Mammary epithelial cell (primary cell): ENCODE results near the gene LAMA4.

ENCODE experiments used
- CTCF ChIP-seq, 2 donors: IDR thresholded peaks in 1 of 2; conservative IDR thresholded peaks in 1 of 2; 2 replicates each; pipeline ENCODE4 v1.5.1; 2011 to 2012; ENCODE audit warnings: inconsistent platforms in 2 of 2, low read length in 2 of 2, mild to moderate bottlenecking in 2 of 2, control low read depth in 1 of 2, low read depth in 1 of 2; ENCODE audit not compliant: insufficient read depth in 1 of 2; ENCODE audit errors: extremely low read depth in 1 of 2
- EZH2 ChIP-seq: IDR thresholded peaks from 2 replicates; pipeline ENCODE4 v1.6.1; 2012; ENCODE audit warnings: low read length, inconsistent platforms, borderline replicate concordance

- TF ChIP-seq CTCF (conservative IDR thresholded peaks at IDR 0.05 in 1 of 2, IDR thresholded peaks at IDR 0.05 in 1 of 2; ENCODE audit: extremely low read depth in 1 of 2, insufficient read depth in 1 of 2, low read depth in 1 of 2, low read length in 2 of 2) (no peak), EZH2 (no peak)
These were observed 48.3 kb downstream of the LAMA4 start for GRCh38 chr6:112206110-112206458.
